ENCODE data around the gene SYCP2.

DNA sequence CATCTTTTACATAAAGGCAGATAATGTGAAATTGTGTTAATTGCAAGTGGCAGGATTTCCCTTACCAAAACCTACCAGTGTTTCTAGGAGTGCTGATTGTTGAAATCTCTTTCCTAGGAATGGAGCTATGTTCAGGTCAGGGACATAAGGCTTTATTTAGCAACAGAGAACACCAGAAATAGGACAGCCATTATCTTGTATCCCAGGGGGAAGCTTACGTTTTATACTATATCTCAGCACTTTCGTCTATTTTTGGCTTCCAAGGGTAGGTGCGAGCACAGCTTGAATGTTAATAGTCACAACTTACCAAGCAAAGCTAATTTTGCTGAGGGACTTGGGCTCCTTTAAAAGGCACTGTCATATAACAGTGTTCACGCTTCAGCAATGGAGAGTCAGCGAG, 94.0 kb downstream of the SYCP2 start:
- no peak for TF ChIP-seq CTCF (conservative IDR thresholded peaks at IDR 0.05; ENCODE audit: low read depth, low read length)
- TF ChIP-seq EZH2 (IDR thresholded peaks at IDR 0.05; ENCODE audit: low read length, unreplicated experiment), result no peak
- TF ChIP-seq EZH2phosphoT487 (IDR thresholded peaks at IDR 0.05; ENCODE audit: borderline replicate concordance, low read length), result no peak

All from PC-3 (cell line).